ENCODE data around the gene LSM7. TPM values are rescaled to one million over a fixed set of nuclear protein-coding genes. Genes with fewer than 3 reads are reported as not detected.

LSM7 gene
- total RNA-seq, 2 experiments from 2014 or later: 154 to 162 TPM

GRCh38 chr19:2274931-2275535 lies 53.4 kb downstream of the LSM7 start:
- H3K4me3 Mint-ChIP-seq: no peak overlapping the region

GRCh38 chr19:2274185-2274711 lies 54.1 kb downstream of the LSM7 start:
- H3K4me3 Mint-ChIP-seq: peak overlapping the region; percentile 85
- peaks cover 31% of the 10 kb centered on the region for H3K4me1 Mint-ChIP-seq (ENCODE audit: low read depth)
- H3K36me3 Mint-ChIP-seq (ENCODE audit: low read depth): peaks cover 42% of the 10 kb centered on the region
- no peak for TF ChIP-seq CTCF (IDR thresholded peaks at IDR 0.05)
- DNase-seq: no peak
- no peaks in the 10 kb centered on the region for H3K27me3 Mint-ChIP-seq
- H3K27ac Mint-ChIP-seq: peak overlapping the region; percentile 86
- intact Hi-C loops (cut with micrococcal nuclease): no loop called here
- H3K9me3 Mint-ChIP-seq: no peaks in the 10 kb centered on the region
- ATAC-seq: no peak
- POLR2A ChIA-PET: interaction anchor here (0.7 to 11.0 kb wide), 8 partner anchors 14 to 128 kb away, joined by 3 to 102 read pairs (median 4); partner anchors contain the start of genes AMH and JSRP1
- CTCF ChIA-PET: interaction anchor here (1.0 to 4.9 kb wide), 14 partner anchors 9 to 122 kb away, joined by 3 to 29 read pairs (median 6); partner anchors contain the start of genes PEAK3 and PLEKHJ1

More at GRCh38 chr19:2274931-2275535, 53.4 kb downstream of the LSM7 start:
- TF ChIP-seq CTCF (IDR thresholded peaks at IDR 0.05): no peak
- POLR2A ChIA-PET: interaction anchor here (0.7 to 11.0 kb wide), 7 partner anchors 13 to 127 kb away, joined by 3 to 102 read pairs (median 3); partner anchors contain the start of genes AMH and JSRP1
- Mint-ChIP-seq H3K27ac (peak overlapping the region; percentile 52), H3K27me3 (no peaks in the 10 kb centered on the region), H3K36me3 (ENCODE audit: low read depth) (peaks cover 36% of the 10 kb centered on the region), H3K9me3 (no peaks in the 10 kb centered on the region), H3K4me1 (ENCODE audit: low read depth) (peaks cover 31% of the 10 kb centered on the region)
- DNase-seq: peak; percentile 60
- no peak for ATAC-seq
- CTCF ChIA-PET: interaction anchor here (1.0 to 4.9 kb wide), 10 partner anchors 8 to 123 kb away, joined by 3 to 29 read pairs (median 6); partner anchors contain the start of genes PEAK3 and PLEKHJ1
- intact Hi-C loops (cut with micrococcal nuclease): loop anchor here (5.0 kb wide), 1 partner anchor 117 kb away; no protein-coding TSS in a partner anchor

GRCh38 chr19:2273356-2274184 lies 54.8 kb downstream of the LSM7 start:
- Mint-ChIP-seq H3K27me3 (no peaks in the 10 kb centered on the region), H3K4me1 (ENCODE audit: low read depth) (peaks cover 32% of the 10 kb centered on the region), H3K36me3 (ENCODE audit: low read depth) (peaks cover 42% of the 10 kb centered on the region), H3K27ac (peak overlapping the region; percentile 86), H3K4me3 (peak overlapping the region; percentile 85), H3K9me3 (no peaks in the 10 kb centered on the region)
- peak; percentile 67 for ATAC-seq
- CTCF ChIA-PET: interaction anchor here (0.6 to 4.9 kb wide), 15 partner anchors 9 to 121 kb away, joined by 3 to 29 read pairs (median 6); partner anchors contain the start of genes PEAK3 and PLEKHJ1
- peak; percentile 92 for DNase-seq
- intact Hi-C loops (cut with micrococcal nuclease): no loop called here
- TF ChIP-seq CTCF (IDR thresholded peaks at IDR 0.05): peak; percentile 95
- POLR2A ChIA-PET: interaction anchor here (0.5 to 11.0 kb wide), 9 partner anchors 10 to 119 kb away, joined by 3 to 102 read pairs (median 4); partner anchors contain the start of genes AMH and JSRP1

Other genes with a start within 250 kb of the LSM7 start
- 100 to 1,000 TPM; 175 to 185 TPM for gene MOB3A, start 232.3 kb downstream of the LSM7 start, total RNA-seq
- gene IZUMO4, start 231.7 kb downstream of the LSM7 start, total RNA-seq: 10 to 100 TPM; 22.6 to 23.0 TPM
- 10 to 100 TPM; 73.7 to 74.1 TPM for gene AP3D1, start 177.0 kb downstream of the LSM7 start, total RNA-seq
- gene DOT1L, start 164.7 kb downstream of the LSM7 start, total RNA-seq: 10 to 100 TPM; 92.7 to 96.6 TPM
- 10 to 100 TPM; 65.3 to 72.8 TPM for gene PLEKHJ1, start 92.3 kb downstream of the LSM7 start, total RNA-seq
- gene SF3A2, start 91.8 kb downstream of the LSM7 start, total RNA-seq: 100 to 1,000 TPM; 157 to 163 TPM
- 1 to 10 TPM; 4.5 to 6.1 TPM for gene AMH, start 79.3 kb downstream of the LSM7 start, total RNA-seq
- 1 to 10 TPM; 1.0 TPM for gene JSRP1, start 72.2 kb downstream of the LSM7 start, total RNA-seq
- not detected for gene PEAK3, start 46.4 kb downstream of the LSM7 start, total RNA-seq
- under 1 TPM; 0.16 to 0.27 TPM for gene LINGO3, start 20.4 kb downstream of the LSM7 start, total RNA-seq
- 10 to 100 TPM; 52.8 to 54.3 TPM for gene SPPL2B, start 98 bp upstream of the LSM7 start, total RNA-seq
- not detected for gene TMPRSS9, start 31.7 kb upstream of the LSM7 start, total RNA-seq
- gene TIMM13, start 99.0 kb upstream of the LSM7 start, total RNA-seq: 100 to 1,000 TPM; 113 to 121 TPM
- 10 to 100 TPM; 90.9 to 96.3 TPM for gene LMNB2, start 128.4 kb upstream of the LSM7 start, total RNA-seq
- 100 to 1,000 TPM in 1 of 2 experiments, 10 to 100 TPM in 1; 98.3 to 102 TPM for gene GADD45B, start 147.5 kb upstream of the LSM7 start, total RNA-seq

Measured in activated CD8-positive, alpha-beta T cell treated with anti-CD3 and anti-CD28 coated beads for 36 hours (primary cell).